HG02885 (cell line): ENCODE results near the gene KCNJ9.
"Not testable (repeated sequence)": the region's sequence is repeated elsewhere in the genome, so short reads cannot be mapped to it uniquely, and the experiment has no call there.

Source experiments
- ATAC-seq: cut with Tn5 transposase; IDR thresholded peaks from one replicate; pipeline ENCODE4 v1.9.1; 2021; ENCODE audit warnings: mild to moderate bottlenecking; ENCODE audit not compliant: unreplicated experiment, poor library complexity

Gene KCNJ9

DNA sequence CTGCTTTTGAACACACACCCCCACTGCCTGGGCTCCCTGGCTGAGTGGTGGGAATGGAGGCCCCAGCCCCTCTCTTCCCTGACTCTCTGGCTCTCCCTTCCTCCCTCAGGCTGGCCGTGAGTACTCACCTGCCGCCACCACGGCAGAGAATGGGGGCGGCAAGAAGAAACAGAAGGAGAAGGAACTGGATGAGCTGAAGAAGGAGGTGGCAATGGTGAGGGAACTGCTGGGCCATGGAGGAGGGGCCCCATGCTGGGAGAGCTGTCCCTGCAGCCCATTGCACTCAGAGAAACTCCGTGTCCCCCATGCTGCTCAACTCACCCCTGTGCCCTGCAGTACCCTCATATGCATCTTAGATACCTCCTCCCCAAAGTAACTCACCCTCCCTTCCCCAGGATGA lies 39.5 kb downstream of the KCNJ9 start:
- ATAC-seq, result no peak

DNA sequence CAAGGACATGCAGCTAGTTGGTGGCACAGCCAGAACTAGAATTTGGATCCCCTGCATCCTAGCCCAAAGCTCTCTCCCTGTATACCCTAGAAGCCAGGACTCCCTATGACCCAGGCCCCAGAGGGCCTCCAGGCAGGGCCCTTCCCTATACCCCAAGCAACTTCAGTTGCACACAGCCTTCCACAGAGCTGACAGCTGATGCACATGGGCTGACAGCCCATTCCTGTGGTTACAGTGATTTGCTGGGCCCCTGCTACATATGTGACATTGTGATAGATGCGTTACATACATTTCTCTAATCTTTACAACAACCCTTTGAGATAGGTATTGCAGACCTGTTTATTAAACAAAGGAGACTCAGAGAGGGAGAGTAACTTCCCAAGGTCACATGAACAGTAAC lies 40.0 kb downstream of the KCNJ9 start:
- ATAC-seq, result no peak

DNA sequence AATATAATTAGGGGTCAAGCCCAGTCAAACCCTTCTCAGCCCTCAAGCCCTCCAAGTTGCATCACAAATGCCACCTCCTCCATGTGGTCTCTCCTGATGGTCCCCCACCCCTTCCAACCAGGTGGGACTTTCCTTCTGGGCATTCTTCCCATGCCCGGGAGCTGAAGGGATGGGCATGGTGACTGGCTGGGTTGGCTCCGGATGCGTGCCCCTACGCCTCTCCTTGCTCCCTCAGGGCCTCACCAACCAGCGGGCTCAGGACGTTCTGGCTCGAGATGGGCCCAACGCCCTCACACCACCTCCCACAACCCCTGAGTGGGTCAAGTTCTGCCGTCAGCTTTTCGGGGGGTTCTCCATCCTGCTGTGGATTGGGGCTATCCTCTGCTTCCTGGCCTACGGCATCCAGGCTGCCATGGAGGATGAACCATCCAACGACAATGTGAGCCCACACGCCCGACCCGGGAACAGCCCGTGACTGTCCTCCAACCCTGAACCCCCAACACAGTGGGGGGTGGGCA lies 41.7 kb downstream of the KCNJ9 start:
- no peak for ATAC-seq

DNA sequence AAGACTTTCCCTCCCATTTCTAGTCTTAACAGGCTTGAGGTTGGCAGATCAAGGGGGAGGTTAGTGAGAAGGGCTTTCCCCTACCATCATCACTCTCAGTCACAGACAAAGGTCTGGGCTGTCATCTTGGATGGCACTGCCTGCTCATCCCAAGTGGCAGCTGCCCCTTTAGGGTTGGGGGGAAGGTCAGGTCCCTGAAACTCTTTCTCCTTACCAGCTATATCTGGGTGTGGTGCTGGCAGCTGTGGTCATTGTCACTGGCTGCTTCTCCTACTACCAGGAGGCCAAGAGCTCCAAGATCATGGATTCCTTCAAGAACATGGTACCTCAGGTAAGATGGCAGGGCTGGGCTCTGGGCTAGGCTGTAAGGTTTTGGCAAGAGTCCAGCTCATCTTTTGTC lies 42.4 kb downstream of the KCNJ9 start:
- ATAC-seq, result no peak

DNA sequence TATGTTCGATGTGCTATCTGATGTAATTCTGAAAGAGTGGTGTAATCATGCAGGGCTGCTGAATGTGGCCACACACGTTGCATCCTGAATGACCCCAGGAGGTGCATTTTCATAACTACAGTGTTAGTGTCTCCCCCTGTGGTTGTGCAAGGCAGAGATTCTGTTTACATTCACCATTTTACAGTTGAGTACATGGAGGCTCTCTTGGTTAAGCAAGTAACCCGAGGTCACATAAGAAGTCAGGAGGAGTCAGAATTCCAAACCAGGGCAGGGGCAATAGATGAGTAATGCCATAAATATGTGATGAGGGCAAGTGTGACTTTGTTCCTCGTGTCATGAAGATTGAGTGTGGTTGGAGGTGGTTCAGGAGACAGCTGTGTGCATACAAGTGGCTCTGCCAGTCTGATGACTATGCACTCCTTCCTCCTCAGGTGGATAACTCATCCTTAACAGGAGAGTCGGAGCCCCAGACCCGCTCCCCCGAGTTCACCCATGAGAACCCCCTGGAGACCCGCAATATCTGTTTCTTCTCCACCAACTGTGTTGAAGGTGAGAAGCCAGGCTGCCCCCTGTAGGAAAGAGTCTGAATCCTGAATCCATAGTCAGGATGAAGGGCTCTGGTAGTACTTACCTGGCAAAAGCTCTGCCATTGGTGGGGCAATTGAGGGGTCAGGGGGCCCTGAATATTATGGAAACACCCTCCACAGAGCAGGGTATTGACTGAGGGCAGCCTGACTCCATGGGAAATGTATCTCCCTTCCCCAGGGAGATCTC lies 43.6 kb downstream of the KCNJ9 start:
- ATAC-seq, result no peak

DNA sequence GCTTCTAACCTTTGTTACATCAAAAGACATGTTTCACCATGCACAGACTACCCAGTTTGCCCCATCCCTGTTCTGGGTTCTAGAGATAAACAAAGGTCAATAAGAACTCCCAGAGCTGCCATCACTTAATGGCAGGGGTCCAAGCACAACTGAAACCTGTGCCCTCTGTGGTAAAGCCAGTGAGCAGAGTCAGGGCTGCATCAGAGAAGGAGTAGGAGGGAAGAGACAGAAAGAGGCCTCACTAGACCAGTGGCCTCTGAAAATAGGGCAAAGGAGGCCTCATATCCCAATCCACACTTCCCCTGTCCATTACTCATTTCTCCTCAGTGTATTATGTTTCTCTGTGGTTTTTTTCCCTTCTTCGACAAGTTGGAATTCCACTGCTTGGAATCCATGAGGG lies 44.4 kb downstream of the KCNJ9 start:
- no peak for ATAC-seq

DNA sequence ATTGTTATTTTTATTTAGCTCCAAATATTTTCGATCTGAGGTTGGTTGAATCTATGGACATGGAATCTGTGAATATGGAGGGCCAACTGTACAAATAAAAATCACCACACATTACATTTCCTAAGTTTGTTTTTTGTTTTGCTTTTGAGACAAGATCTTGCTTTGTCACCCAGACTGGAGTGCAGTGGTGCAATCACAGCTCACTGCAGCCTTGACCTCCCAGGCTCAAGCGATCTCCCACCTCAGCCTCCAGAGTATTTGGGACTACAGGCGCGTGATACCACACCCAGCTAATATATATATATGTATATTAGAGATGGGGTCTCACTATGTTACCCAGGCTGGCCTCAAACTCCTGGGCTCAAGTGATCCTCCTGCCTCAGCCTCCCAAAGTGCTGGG lies 45.0 kb downstream of the KCNJ9 start:
- not testable (repeated sequence) for ATAC-seq

DNA sequence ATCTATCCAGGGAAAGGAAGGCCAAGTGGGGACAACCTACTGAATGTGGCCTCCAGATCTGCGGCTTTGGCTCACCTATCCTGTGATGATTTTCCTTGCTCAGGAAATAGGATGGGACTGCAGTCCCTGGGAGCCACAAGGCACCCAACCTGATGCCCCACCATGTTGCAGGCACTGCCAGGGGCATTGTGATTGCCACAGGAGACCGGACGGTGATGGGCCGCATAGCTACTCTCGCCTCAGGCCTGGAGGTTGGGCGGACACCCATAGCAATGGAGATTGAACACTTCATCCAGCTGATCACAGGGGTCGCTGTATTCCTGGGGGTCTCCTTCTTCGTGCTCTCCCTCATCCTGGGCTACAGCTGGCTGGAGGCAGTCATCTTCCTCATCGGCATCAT lies 46.0 kb downstream of the KCNJ9 start:
- ATAC-seq, result no peak

DNA sequence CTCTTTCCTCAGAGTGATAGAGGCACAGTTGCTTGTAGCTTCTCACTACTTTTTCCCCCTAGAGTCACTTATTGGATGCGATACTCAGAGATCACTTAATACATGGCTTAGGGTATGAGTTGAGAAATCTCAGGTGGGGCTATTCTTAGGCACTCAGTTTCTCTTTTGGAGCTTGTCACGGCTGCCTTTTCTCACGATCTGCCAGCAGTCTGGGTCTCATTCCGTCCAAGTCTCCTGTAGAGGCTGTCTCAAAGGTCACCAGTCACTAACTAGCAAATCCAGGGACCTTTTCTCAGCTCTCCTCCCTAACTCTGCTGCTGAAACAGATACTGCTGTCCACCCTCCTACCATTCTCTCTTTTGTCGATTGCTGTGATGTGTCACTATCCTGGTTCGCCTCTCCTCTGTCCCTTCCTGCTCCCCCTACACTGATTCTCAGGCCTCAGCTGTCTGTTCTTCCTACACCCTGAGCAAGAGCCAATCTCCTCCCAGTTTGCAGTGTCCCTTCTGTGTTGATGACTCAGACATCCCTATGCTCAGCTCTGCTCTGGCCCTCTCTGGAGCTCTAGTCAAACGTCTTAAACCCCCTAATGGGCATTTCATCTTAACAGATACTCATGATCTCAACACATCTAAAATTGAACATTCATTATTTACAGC lies 46.7 kb downstream of the KCNJ9 start:
- ATAC-seq, result no peak

DNA sequence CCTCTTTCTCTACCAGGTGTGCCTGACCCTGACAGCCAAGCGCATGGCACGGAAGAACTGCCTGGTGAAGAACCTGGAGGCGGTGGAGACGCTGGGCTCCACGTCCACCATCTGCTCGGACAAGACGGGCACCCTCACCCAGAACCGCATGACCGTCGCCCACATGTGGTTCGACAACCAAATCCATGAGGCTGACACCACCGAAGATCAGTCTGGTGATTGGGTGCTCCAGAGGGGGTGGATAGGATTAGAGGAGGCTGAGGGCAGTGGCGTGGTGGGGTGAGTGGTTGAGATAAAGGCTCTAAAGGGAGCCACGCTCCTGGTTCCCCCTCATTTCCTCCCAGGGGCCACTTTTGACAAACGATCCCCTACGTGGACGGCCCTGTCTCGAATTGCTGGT lies 47.3 kb downstream of the KCNJ9 start:
- ATAC-seq, result no peak

DNA sequence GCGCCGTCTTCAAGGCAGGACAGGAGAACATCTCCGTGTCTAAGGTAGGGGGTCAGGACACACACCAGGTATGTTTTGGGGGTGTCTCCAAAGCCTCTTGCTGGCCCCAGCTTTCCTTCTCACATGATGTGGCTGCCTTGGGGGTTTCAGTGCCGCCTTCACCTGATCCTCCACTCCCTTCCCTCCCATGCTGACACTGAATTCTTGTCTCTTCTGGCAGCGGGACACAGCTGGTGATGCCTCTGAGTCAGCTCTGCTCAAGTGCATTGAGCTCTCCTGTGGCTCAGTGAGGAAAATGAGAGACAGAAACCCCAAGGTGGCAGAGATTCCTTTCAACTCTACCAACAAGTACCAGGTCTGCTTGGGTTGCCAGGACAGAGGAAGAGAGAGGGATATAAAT lies 47.7 kb downstream of the KCNJ9 start:
- ATAC-seq, result no peak

DNA sequence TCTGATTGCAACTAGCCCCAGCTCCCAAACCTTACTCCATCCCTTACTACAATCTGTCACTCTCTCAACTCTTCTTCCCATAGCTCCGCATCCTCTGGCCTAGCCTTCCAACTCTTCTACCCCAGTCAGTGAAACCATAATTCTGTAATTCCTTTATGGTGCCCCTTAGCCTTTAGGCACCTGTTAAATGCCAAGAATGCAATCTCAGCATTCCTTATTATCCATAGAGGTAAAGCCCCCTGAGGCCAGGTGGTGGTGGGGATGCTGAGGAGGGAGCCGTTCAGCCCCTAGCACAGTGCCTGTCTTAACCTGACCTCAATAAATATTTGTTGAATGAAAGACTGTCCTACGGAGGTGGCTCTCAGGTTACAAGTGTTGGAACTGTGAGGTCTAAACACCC lies 48.2 kb downstream of the KCNJ9 start:
- ATAC-seq, result no peak

DNA sequence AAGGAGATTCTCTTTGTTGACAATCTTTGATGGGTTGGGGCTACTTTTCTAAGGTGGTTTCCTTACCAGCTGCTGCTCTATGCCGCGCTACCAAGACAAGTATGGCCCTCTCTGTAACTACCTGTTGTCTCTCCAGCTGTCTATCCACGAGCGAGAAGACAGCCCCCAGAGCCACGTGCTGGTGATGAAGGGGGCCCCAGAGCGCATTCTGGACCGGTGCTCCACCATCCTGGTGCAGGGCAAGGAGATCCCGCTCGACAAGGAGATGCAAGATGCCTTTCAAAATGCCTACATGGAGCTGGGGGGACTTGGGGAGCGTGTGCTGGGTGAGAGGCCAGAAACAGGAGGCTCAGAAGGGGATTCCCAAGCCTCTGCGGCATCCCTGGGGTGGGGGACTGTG lies 48.6 kb downstream of the KCNJ9 start:
- no peak for ATAC-seq

DNA sequence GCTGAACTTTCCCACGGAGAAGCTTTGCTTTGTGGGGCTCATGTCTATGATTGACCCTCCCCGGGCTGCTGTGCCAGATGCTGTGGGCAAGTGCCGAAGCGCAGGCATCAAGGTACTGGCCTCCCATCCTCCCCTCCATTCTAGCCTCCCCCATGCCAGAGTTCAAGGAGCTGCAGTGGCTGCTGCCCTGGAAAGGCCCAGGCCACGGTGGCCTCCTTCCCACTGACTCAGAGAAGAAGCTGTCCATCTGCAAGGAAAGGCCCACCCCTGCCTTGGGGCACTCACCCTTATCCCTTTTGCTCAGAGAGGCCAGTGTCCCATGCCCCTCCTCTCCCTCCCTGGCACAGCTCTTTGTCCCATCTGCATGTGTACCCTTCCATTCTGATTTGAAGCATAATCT lies 49.1 kb downstream of the KCNJ9 start:
- ATAC-seq, result no peak

DNA sequence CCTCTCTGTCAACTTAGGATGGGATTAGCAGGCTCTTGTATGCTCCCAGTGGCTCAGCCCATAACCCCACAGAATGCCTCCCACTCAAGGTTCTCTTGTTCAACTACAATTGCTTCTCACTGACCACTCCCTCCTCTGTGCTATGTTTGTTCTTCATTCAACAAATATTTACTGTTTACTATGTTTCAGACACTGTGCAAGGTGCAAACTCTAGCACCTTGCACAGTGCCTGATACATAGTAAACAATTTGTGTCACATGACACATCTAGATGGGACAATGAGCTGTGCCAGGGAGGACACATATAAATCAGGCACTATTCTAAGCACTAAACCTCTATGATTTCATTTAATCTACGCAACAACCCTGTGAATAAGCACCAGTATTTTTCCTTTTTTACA lies 49.6 kb downstream of the KCNJ9 start:
- no peak for ATAC-seq

DNA sequence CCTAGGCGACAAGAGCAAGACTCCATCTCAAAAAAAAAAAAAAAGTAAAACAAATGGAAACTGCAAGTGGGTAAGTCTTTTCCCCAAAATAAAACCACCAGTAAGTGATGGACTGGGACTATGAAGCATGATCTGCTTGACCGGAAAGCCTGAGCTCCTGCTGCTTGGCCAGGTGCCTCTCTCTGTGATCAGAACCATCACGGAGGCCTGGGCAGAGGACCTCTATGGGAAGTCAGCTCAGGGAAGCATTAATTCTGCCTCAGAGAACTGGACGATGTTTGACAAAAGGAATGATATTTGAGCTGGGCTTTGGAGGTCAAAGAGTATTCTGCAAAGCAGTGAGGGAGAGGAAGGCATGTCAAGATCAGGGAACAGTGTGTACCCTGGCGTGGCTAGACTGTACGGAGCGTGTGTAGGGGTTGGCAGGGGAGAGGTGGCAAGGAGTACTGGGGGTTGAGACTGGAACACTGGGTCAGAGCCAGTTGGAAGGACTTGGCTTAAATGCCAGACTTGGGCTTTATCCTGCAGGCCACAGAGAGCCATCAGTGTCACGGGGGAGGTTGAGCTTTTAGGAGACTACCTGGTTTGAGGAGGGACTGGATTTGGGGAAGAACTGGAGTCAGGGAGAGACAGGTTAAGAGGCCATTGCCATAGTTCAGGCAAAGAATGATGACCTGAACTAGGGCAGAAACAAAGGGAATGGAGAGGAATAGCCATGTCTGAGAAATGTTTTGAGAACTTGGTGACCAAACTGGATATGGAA lies 50.6 kb downstream of the KCNJ9 start:
- ATAC-seq, result no peak

DNA sequence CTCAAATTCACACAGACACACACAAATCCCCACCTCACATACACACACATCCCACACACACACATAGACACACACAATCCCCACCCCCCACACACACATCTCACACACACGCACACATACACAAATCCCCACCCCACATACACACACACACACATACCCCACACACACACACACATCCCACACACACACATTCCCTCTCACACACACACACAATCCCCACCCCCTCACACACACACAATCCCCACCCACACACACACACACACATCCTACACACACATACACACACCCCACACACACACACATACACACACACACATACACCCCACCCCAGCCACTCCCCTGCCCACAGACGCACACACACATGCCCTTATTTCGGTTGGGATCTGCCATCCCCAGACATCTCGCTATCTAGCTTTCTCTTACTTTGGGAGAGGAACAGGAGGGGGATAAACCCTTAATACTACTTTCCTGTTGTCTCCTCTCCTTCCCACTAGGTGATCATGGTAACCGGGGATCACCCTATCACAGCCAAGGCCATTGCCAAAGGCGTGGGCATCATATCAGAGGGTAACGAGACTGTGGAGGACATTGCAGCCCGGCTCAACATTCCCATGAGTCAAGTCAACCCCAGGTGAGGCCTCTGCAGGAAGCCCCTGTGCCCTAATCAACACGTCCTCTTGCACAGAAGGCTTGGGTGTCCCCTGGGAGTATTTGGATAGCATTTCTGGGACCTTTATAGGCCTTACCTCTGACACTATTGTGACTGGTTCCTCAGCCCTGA lies 52.8 kb downstream of the KCNJ9 start:
- ATAC-seq, result no peak

DNA sequence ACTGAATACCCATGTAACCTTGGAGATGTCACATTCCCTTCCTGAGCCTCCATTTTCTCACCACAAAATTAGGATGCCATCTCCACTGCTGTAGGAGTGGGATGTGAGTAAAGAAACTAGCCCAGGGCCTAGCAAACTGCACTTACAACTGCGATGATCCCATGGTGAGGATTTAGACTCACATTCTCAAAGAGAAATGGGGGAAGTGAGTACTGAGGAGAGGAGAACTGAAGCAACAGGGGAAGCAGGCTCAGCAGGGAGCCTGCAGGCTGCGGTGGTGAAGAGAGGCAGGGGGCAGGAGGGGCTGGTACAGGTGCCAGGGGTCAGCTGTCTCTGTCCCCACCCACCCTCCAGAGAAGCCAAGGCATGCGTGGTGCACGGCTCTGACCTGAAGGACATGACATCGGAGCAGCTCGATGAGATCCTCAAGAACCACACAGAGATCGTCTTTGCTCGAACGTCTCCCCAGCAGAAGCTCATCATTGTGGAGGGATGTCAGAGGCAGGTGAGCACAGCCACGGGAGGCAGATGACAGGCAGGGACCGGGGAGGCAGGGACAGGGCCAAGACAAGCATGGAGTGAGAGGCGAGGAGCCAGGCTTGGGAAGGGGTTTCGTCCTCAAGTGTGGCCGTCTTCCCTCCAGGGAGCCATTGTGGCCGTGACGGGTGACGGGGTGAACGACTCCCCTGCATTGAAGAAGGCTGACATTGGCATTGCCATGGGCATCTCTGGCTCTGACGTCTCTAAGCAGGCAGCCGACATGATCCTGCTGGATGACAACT lies 53.6 kb downstream of the KCNJ9 start:
- ATAC-seq, result no peak

DNA sequence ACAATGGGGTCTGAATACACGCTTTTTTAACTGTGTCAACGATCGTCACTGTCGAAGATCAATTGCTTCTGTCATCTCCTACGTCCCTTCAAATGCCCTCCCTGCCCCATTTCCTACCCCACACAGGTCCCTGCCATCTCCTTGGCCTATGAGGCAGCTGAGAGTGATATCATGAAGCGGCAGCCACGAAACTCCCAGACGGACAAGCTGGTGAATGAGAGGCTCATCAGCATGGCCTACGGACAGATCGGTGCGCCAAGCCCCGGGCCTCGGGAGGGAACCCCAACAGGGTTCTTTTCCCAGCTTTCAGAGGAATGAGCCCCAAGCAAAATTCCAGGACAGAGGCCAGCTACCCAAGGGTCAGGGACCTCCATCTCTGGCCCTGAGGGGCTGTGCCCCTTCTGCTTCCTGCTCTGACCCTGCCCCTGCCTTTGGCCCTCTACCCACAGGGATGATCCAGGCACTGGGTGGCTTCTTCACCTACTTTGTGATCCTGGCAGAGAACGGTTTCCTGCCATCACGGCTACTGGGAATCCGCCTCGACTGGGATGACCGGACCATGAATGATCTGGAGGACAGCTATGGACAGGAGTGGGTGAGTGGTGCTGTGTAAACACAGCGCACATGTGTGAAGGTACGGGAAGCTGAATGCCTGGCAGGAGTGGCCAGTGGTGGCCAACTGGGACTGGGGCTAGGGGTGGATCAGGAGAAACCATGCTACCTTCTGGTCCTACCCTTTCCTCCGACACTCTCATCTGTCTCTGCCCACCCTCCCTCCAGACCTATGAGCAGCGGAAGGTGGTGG lies 55.0 kb downstream of the KCNJ9 start:
- ATAC-seq, result no peak
